Measurements from ENCODE around the gene TIMM23B. TPM values are rescaled to one million over a fixed set of nuclear protein-coding genes. Genes with fewer than 3 reads are reported as not detected.
"Not testable (repeated sequence)": the region's sequence is repeated elsewhere in the genome, so short reads cannot be mapped to it uniquely, and the experiment has no call there.

The TIMM23B gene, protein sequence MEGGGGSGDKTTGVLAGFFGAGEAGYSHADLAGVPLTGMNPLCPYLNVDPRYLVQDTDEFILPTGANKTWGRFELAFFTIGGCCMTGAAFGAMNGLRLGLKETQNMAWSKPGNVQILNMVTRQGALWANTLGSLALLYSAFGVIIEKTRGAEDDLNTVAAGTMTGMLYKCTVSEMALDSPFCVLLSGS
- 21.4 TPM for total RNA-seq (ENCODE audit: unreplicated experiment)
- long read RNA-seq, partial matches to known transcripts, result 0 of 3 reads
- long read RNA-seq, other reads (novel, unspliced or antisense), result 2 of 3 reads

DNA sequence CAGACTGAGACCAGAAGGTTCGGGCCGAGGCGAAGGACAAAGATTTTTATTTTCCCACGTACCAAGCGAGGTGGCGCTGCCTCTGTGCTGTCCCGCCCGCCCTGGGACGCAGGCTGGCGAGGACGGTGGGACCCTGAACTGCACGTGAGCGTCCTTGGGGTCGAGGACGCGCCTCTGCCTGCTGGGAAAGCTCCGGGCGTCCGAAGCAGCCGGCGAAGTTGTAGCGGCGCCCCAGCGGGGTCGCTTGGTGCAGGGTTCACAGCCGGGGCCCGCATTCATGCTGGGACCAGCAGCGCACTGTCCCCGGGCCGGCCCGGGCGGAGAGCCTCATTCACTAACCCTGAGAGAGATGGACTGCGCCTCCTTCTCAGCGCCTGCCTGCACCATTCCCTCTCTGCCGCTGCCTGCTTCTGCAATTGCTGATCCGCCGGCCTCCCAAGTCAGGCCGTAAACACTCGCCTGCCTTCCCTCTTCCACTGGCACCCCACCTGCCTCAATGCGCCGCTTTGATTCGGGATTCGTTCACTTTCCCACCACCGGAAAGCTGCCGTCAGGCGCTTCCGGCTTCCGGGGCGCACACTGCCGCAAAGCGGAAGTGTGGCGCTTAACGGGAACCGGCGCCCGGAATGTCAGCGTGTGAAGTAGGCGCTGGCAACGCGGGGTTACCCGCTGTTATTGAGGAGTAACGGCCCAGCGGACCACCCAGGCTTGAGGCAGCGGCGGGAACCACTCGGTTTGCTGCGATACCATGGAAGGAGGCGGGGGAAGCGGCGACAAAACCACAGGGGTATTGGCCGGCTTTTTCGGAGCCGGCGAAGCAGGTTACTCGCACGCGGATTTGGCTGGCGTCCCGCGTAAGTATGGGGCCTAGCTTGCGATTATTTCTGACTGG is at the start of gene TIMM23B, which contains the start of gene PARG:
TIMM23B (plus strand) TSS at position 607 of the 892 bp plus-strand sequence; CDS start at position 749, 142 bp downstream.
PARG (minus strand) TSS at position 581 of the 892 bp plus-strand sequence; CDS start at position 279, 302 bp downstream.
- not testable (repeated sequence) for H3K36me3 Mint-ChIP-seq (ENCODE audit: low read depth, unreplicated experiment); H3K9me3 Mint-ChIP-seq (ENCODE audit: unreplicated experiment)
- Mint-ChIP-seq H3K4me1 (ENCODE audit: unreplicated experiment) (peaks cover 10% of the 10 kb centered on the region), H3K4me3 (ENCODE audit: unreplicated experiment) (peak within 1 kb of the TSS; percentile 99), H3K27me3 (ENCODE audit: unreplicated experiment) (peaks cover 16% of the 10 kb centered on the region), H3K27ac (ENCODE audit: unreplicated experiment) (peak within 1 kb of the TSS; percentile 98)
- peak; percentile 81 for DNase-seq (ENCODE audit: low spot score)

DNA sequence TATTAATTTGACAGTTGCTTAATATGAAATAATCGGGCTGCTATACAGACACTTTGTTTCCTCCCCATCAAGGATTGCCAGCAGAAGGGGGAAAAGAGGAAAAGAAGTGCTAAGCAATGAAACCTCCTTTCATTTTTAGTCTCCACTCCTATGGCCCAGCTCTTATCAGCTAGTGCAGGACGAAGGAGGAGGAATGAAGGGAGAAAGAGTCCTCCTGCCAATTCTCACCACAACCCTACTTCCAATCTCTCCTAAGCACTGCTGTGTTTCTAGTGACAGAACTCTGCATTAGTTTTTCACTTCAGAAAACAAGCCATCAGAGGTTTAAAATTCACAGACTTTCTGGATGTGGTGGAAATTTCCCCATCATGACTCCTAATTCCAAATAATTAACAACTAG is 41.9 kb upstream of the TIMM23B start:
- DNase-seq (ENCODE audit: low spot score); H3K9me3 Mint-ChIP-seq (ENCODE audit: unreplicated experiment); H3K27ac Mint-ChIP-seq (ENCODE audit: unreplicated experiment); H3K4me3 Mint-ChIP-seq (ENCODE audit: unreplicated experiment); H3K4me1 Mint-ChIP-seq (ENCODE audit: unreplicated experiment); H3K36me3 Mint-ChIP-seq (ENCODE audit: low read depth, unreplicated experiment); H3K27me3 Mint-ChIP-seq (ENCODE audit: unreplicated experiment): not testable (repeated sequence)

GRCh38 chr10:49900406-49900805 is 41.4 kb upstream of the TIMM23B start:
- H3K4me3 Mint-ChIP-seq (ENCODE audit: unreplicated experiment); H3K36me3 Mint-ChIP-seq (ENCODE audit: low read depth, unreplicated experiment); H3K9me3 Mint-ChIP-seq (ENCODE audit: unreplicated experiment); H3K27me3 Mint-ChIP-seq (ENCODE audit: unreplicated experiment); DNase-seq (ENCODE audit: low spot score); H3K4me1 Mint-ChIP-seq (ENCODE audit: unreplicated experiment); H3K27ac Mint-ChIP-seq (ENCODE audit: unreplicated experiment): not testable (repeated sequence)

GRCh38 chr10:49903829-49904228 is 38.0 kb upstream of the TIMM23B start:
- not testable (repeated sequence) for H3K4me1 Mint-ChIP-seq (ENCODE audit: unreplicated experiment); H3K27me3 Mint-ChIP-seq (ENCODE audit: unreplicated experiment); H3K9me3 Mint-ChIP-seq (ENCODE audit: unreplicated experiment); H3K36me3 Mint-ChIP-seq (ENCODE audit: low read depth, unreplicated experiment); H3K27ac Mint-ChIP-seq (ENCODE audit: unreplicated experiment); DNase-seq (ENCODE audit: low spot score); H3K4me3 Mint-ChIP-seq (ENCODE audit: unreplicated experiment)

GRCh38 chr10:49908290-49909080 is 33.4 kb upstream of the TIMM23B start:
- H3K4me1 Mint-ChIP-seq (ENCODE audit: unreplicated experiment); H3K9me3 Mint-ChIP-seq (ENCODE audit: unreplicated experiment); H3K27ac Mint-ChIP-seq (ENCODE audit: unreplicated experiment); H3K27me3 Mint-ChIP-seq (ENCODE audit: unreplicated experiment); H3K36me3 Mint-ChIP-seq (ENCODE audit: low read depth, unreplicated experiment); DNase-seq (ENCODE audit: low spot score); H3K4me3 Mint-ChIP-seq (ENCODE audit: unreplicated experiment): not testable (repeated sequence)

- H3K4me1 Mint-ChIP-seq (ENCODE audit: unreplicated experiment); H3K27me3 Mint-ChIP-seq (ENCODE audit: unreplicated experiment); H3K4me3 Mint-ChIP-seq (ENCODE audit: unreplicated experiment); H3K36me3 Mint-ChIP-seq (ENCODE audit: low read depth, unreplicated experiment); H3K27ac Mint-ChIP-seq (ENCODE audit: unreplicated experiment); H3K9me3 Mint-ChIP-seq (ENCODE audit: unreplicated experiment); DNase-seq (ENCODE audit: low spot score): not testable (repeated sequence)
Measured at GRCh38 chr10:49910295-49910694, 31.6 kb upstream of the TIMM23B start.

DNA sequence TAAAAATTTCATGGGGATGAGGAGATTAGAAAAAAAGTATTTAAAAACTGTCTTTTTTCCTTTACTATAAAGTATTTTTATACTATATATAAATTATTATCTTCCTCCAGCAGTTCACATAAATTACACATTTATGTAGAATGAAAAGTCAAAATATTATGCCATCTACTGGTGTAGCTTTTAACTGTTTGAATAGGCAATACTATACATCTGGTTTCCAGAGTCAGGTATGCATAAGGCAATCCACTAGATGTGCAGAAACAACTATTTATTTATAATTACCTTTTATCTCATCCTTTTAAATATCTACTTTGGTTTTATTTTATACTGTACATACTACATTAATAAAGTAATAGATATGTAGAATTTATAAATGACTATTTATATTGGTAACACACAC is 25.4 kb upstream of the TIMM23B start:
- not testable (repeated sequence) for H3K27ac Mint-ChIP-seq (ENCODE audit: unreplicated experiment); DNase-seq (ENCODE audit: low spot score); H3K4me1 Mint-ChIP-seq (ENCODE audit: unreplicated experiment); H3K9me3 Mint-ChIP-seq (ENCODE audit: unreplicated experiment); H3K4me3 Mint-ChIP-seq (ENCODE audit: unreplicated experiment); H3K27me3 Mint-ChIP-seq (ENCODE audit: unreplicated experiment); H3K36me3 Mint-ChIP-seq (ENCODE audit: low read depth, unreplicated experiment)

DNA sequence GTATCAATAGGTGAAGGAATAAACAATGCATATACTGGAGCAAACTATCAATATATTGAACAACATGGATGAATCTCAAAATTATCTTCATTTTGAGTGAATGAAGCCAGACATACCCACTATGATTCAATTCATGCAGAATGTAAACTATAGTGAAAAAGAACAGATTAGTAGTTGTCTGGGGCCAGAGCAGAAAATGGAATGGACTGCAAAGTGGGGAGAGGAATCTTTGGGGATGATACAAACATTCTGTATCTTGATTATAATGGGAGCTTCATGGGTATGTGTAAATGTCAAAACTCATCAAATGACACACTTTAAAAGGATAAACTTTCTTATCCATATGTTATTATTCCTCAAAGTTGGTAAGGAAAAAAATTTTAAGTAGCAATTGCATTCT is 23.9 kb upstream of the TIMM23B start:
- not testable (repeated sequence) for H3K36me3 Mint-ChIP-seq (ENCODE audit: low read depth, unreplicated experiment)

DNA sequence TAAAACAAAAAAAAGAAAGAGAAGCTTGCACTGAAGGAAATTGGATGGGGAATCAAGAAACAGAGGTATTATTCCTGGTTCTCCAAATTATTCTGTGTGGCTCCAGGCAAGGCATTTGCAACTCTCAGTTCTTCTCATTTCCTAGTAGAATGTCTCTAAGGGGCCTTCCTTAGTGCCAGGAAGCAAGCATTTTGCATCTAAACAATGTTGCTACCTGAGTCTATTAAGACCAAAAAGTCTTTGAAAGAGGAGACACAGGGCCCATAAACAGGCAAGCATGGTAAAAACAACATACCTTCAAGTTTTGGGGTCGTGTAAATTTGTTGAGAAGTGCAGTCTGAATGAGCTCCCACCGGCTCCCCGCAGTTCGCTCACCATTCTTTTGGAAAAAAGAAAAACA is 19.8 kb upstream of the TIMM23B start:
- not testable (repeated sequence) for H3K27ac Mint-ChIP-seq (ENCODE audit: unreplicated experiment); H3K4me3 Mint-ChIP-seq (ENCODE audit: unreplicated experiment); H3K9me3 Mint-ChIP-seq (ENCODE audit: unreplicated experiment); H3K27me3 Mint-ChIP-seq (ENCODE audit: unreplicated experiment); DNase-seq (ENCODE audit: low spot score); H3K4me1 Mint-ChIP-seq (ENCODE audit: unreplicated experiment); H3K36me3 Mint-ChIP-seq (ENCODE audit: low read depth, unreplicated experiment)

More for the DNA sequence above, 23.9 kb upstream of the TIMM23B start:
- DNase-seq (ENCODE audit: low spot score); H3K27me3 Mint-ChIP-seq (ENCODE audit: unreplicated experiment); H3K27ac Mint-ChIP-seq (ENCODE audit: unreplicated experiment); H3K4me3 Mint-ChIP-seq (ENCODE audit: unreplicated experiment); H3K9me3 Mint-ChIP-seq (ENCODE audit: unreplicated experiment); H3K4me1 Mint-ChIP-seq (ENCODE audit: unreplicated experiment): not testable (repeated sequence)

- not testable (repeated sequence) for H3K27ac Mint-ChIP-seq (ENCODE audit: unreplicated experiment); H3K36me3 Mint-ChIP-seq (ENCODE audit: low read depth, unreplicated experiment); H3K4me3 Mint-ChIP-seq (ENCODE audit: unreplicated experiment); H3K4me1 Mint-ChIP-seq (ENCODE audit: unreplicated experiment); H3K27me3 Mint-ChIP-seq (ENCODE audit: unreplicated experiment); H3K9me3 Mint-ChIP-seq (ENCODE audit: unreplicated experiment); DNase-seq (ENCODE audit: low spot score)
Measured at GRCh38 chr10:49923572-49923971, 18.3 kb upstream of the TIMM23B start.

- H3K9me3 Mint-ChIP-seq (ENCODE audit: unreplicated experiment); H3K4me3 Mint-ChIP-seq (ENCODE audit: unreplicated experiment); H3K27ac Mint-ChIP-seq (ENCODE audit: unreplicated experiment): not testable (repeated sequence)
Measured at GRCh38 chr10:49931276-49931675, 10.6 kb upstream of the TIMM23B start.

More at GRCh38 chr10:49931276-49931675, 10.6 kb upstream of the TIMM23B start:
- not testable (repeated sequence) for DNase-seq (ENCODE audit: low spot score); H3K4me1 Mint-ChIP-seq (ENCODE audit: unreplicated experiment); H3K36me3 Mint-ChIP-seq (ENCODE audit: low read depth, unreplicated experiment); H3K27me3 Mint-ChIP-seq (ENCODE audit: unreplicated experiment)
